Natural killer cell (primary cell): ENCODE measurements around the gene ATP5MK. TPM values are rescaled to one million over a fixed set of nuclear protein-coding genes. Genes with fewer than 3 reads are reported as not detected.

ENCODE experiments used
- ATAC-seq, 3 donors: fragments of 150-1000 bp in 2 of 3; fragments of 200-7000 bp in 1 of 3; cut with Tn5 transposase; 1 replicate in 1 of 3; 2 replicates in 2 of 3; pipeline ENCODE4 v1.10.0; 2021; ENCODE audit warnings: mild to moderate bottlenecking in 2 of 3, moderate library complexity in 2 of 3
- DNase-seq, 2 donors: peaks; one replicate each; pipeline versions ENCODE4 v3.0.0 to v3.0.0-alpha.2; 2013 to 2021; ENCODE audit warnings: mixed read lengths in 1 of 2
- H3K27ac ChIP-seq: one replicate; pipeline ENCODE4 v1.5.1; 2013; ENCODE audit warnings: mild to moderate bottlenecking, low read length
- H3K27me3 ChIP-seq: one replicate; pipeline ENCODE4 v1.6.1; 2013; ENCODE audit warnings: low read length; ENCODE audit not compliant: control insufficient read depth, insufficient read depth
- H3K36me3 ChIP-seq: one replicate; pipeline ENCODE4 v1.6.1; 2013; ENCODE audit warnings: low read length; ENCODE audit not compliant: control insufficient read depth, insufficient read depth
- H3K4me1 ChIP-seq: one replicate; pipeline ENCODE4 v1.6.1; 2013; ENCODE audit warnings: low read length; ENCODE audit not compliant: control insufficient read depth, insufficient read depth
- H3K4me3 ChIP-seq: one replicate; pipeline ENCODE4 v1.5.1; 2013; ENCODE audit warnings: low read length
- H3K9me3 ChIP-seq: one replicate; pipeline ENCODE4 v1.6.1; 2013; ENCODE audit warnings: low read length; ENCODE audit not compliant: control insufficient read depth, insufficient read depth
- H3K27ac Mint-ChIP-seq, 2 donors: one replicate each; pipeline ENCODE4 v1.8.0; 2022; ENCODE audit warnings: mild to moderate bottlenecking in 2 of 2, mixed read lengths in 2 of 2, moderate library complexity in 1 of 2
- H3K27me3 Mint-ChIP-seq, 2 donors: one replicate each; pipeline ENCODE4 v1.8.0; 2022; ENCODE audit warnings: low read depth in 2 of 2, mixed read lengths in 2 of 2
- H3K36me3 Mint-ChIP-seq: one replicate; pipeline ENCODE4 v1.8.0; 2022; ENCODE audit warnings: mixed read lengths
- H3K4me1 Mint-ChIP-seq, 2 donors: one replicate each; pipeline ENCODE4 v1.8.0; 2022; ENCODE audit warnings: mixed read lengths in 2 of 2
- H3K4me3 Mint-ChIP-seq: one replicate; pipeline ENCODE4 v1.8.0; 2022; ENCODE audit warnings: mild to moderate bottlenecking, moderate library complexity, mixed read lengths
- H3K9me3 Mint-ChIP-seq, 2 donors: one replicate each; pipeline ENCODE4 v1.8.0; 2022; ENCODE audit warnings: mixed read lengths in 2 of 2
- CTCF ChIP-seq: fragments of 200-600 bp; IDR thresholded peaks from one replicate; pipeline ENCODE4 v1.8.0; 2022; ENCODE audit warnings: antibody characterized with exemption
- WGBS: methylation state at CpG from one replicate; pipeline ENCODE4 v1.1.7; 2013; ENCODE audit warnings: missing lambda C conversion rate; ENCODE audit not compliant: insufficient coverage; 5-methylcytosine and 5-hydroxymethylcytosine counted together
- intact Hi-C: fragments of 100-400 bp; cut with micrococcal nuclease; formaldehyde crosslinking; loops from one replicate; pipeline ENCODE4 v1.14.2; 2022
- total RNA-seq, 4 donors: library from RNA; stranded (reverse); fragments of 120-200 nt in 1 of 4; gene quantifications; one replicate each; pipeline versions ENCODE4 v1.2.3 to v1.2.4, GENCODE V29; 2013 to 2022

Gene ATP5MK
- total RNA-seq, 3 donors from 2014 or later (not counting 1 experiment from before 2014, with no cell fraction given) = 121 to 157 (median 154) TPM

- peak overlapping the region; percentile 82 for H3K4me3 ChIP-seq
- H3K27ac Mint-ChIP-seq = peak overlapping the region; percentile 96 to 98
Measured at GRCh38 chr10:103396789-103397087, 463 bp upstream of the ATP5MK start.

GRCh38 chr10:103395754-103396066, 565 bp downstream of the ATP5MK start:
- 6% methylated on average over 11 of the region's 11 CpGs for WGBS
- no peaks in the 10 kb centered on the region for H3K9me3 Mint-ChIP-seq
- DNase-seq (no peak), ATAC-seq (no peak)
- H3K4me3 Mint-ChIP-seq = peak overlapping the region; percentile 99
- TF ChIP-seq CTCF = no peak
- H3K4me1 ChIP-seq = peaks cover 20% of the 10 kb centered on the region
- peak overlapping the region; percentile 50 for H3K27ac ChIP-seq
- peak overlapping the region; percentile 96 to 98 for H3K27ac Mint-ChIP-seq
- H3K4me1 Mint-ChIP-seq = peaks cover 43 to 45% of the 10 kb centered on the region in 2 donors
- intact Hi-C loops = loop anchor here (1.0 kb wide), 1 partner anchor 28 kb away; the partner anchor contains the start of gene TAF5
- peak overlapping the region; percentile 82 for H3K4me3 ChIP-seq
- no peaks in the 10 kb centered on the region for H3K9me3 ChIP-seq
- no peaks in the 10 kb centered on the region for H3K27me3 ChIP-seq
- H3K36me3 ChIP-seq = peaks cover 19% of the 10 kb centered on the region
- no peaks in the 10 kb centered on the region for H3K27me3 Mint-ChIP-seq
- no peaks in the 10 kb centered on the region for H3K36me3 Mint-ChIP-seq

More at GRCh38 chr10:103396789-103397087, 463 bp upstream of the ATP5MK start:
- Histone ChIP-seq H3K4me1 (peaks cover 20% of the 10 kb centered on the region), H3K27ac (peak overlapping the region; percentile 60), H3K36me3 (peaks cover 19% of the 10 kb centered on the region), H3K9me3 (no peaks in the 10 kb centered on the region), H3K27me3 (no peaks in the 10 kb centered on the region)
- H3K4me1 Mint-ChIP-seq = peaks cover 43 to 45% of the 10 kb centered on the region in 2 donors
- no peaks in the 10 kb centered on the region for H3K27me3 Mint-ChIP-seq
- peak overlapping the region; percentile 99 for H3K4me3 Mint-ChIP-seq
- no peak for TF ChIP-seq CTCF
- under 1% methylated on average over 8 of the region's 8 CpGs for WGBS
- ATAC-seq (no peak), DNase-seq (no peak)
- H3K9me3 Mint-ChIP-seq = no peaks in the 10 kb centered on the region
- intact Hi-C loops = loop anchor here (1.0 kb wide), 1 partner anchor 29 kb away; the partner anchor contains the start of gene TAF5
- H3K36me3 Mint-ChIP-seq = no peaks in the 10 kb centered on the region

GRCh38 chr10:103394180-103394579, 2.1 kb downstream of the ATP5MK start:
- no peaks in the 10 kb centered on the region for H3K27me3 Mint-ChIP-seq
- H3K4me1 Mint-ChIP-seq = peaks cover 43 to 45% of the 10 kb centered on the region in 2 donors
- Histone ChIP-seq H3K27me3 (no peaks in the 10 kb centered on the region), H3K27ac (no peak overlapping the region), H3K9me3 (no peaks in the 10 kb centered on the region), H3K36me3 (peaks cover 19% of the 10 kb centered on the region), H3K4me3 (no peak overlapping the region), H3K4me1 (peaks cover 20% of the 10 kb centered on the region)
- ATAC-seq = no peak
- H3K36me3 Mint-ChIP-seq = no peaks in the 10 kb centered on the region
- 87% methylated on average over 14 of the region's 14 CpGs for WGBS
- no peak for TF ChIP-seq CTCF
- no peaks in the 10 kb centered on the region for H3K9me3 Mint-ChIP-seq
- DNase-seq = no peak
- peak overlapping the region; percentile 54 for H3K4me3 Mint-ChIP-seq
- H3K27ac Mint-ChIP-seq = peak overlapping the region in 1 of 2 donors; percentile 43
- intact Hi-C loops = no loop called here

- Histone ChIP-seq H3K36me3 (peaks cover 55% of the 10 kb centered on the region), H3K9me3 (no peaks in the 10 kb centered on the region), H3K27ac (no peak overlapping the region), H3K4me3 (no peak overlapping the region), H3K4me1 (no peaks in the 10 kb centered on the region), H3K27me3 (no peaks in the 10 kb centered on the region)
- Mint-ChIP-seq H3K9me3 (no peaks in the 10 kb centered on the region), H3K36me3 (peaks cover 8% of the 10 kb centered on the region), H3K4me3 (no peak overlapping the region), H3K4me1 (no peaks in the 10 kb centered on the region), H3K27ac (no peak overlapping the region), H3K27me3 (no peaks in the 10 kb centered on the region)
- 89% methylated on average over 3 of the region's 5 CpGs for WGBS
- ATAC-seq (no peak), DNase-seq (no peak)
- TF ChIP-seq CTCF = no peak
- intact Hi-C loops = no loop called here
Measured at GRCh38 chr10:103382769-103383168, 13.5 kb downstream of the ATP5MK start.
